ENCODE results near the gene FSTL4.
"Not testable (repeated sequence)": the region's sequence is repeated elsewhere in the genome, so short reads cannot be mapped to it uniquely, and the experiment has no call there.

FSTL4 gene

DNA sequence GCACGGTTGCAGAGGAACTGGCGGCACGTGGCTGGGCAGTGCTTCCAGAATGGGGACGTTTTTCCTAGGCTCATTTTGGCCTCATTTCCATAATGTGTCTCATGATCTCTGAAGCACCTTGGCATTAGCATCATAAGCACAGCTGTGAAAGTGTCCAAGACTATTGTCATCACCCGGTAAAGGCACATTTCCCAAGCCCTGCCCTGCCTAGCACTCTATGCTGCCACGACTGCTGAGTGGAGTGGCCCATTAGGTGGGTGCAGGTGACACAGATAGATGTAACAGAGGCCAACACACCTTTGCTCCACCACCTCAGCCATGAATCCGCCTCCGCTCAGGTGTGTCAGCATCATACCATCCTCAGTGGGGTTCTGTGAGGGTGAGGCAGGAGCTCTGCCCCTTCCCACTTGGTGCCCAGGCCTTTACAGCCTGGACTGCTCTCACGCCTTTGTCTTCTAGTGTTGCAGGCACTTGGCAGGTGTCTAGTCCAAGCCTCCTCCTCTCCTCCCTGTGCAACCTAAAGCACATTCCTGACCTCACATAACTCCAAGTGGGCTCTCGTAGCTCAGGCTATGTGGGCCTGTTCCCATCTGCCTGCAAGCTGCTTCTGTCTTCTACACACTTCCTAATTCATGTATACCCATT is 213.0 kb downstream of the FSTL4 start:
- no peak for DNase-seq

DNA sequence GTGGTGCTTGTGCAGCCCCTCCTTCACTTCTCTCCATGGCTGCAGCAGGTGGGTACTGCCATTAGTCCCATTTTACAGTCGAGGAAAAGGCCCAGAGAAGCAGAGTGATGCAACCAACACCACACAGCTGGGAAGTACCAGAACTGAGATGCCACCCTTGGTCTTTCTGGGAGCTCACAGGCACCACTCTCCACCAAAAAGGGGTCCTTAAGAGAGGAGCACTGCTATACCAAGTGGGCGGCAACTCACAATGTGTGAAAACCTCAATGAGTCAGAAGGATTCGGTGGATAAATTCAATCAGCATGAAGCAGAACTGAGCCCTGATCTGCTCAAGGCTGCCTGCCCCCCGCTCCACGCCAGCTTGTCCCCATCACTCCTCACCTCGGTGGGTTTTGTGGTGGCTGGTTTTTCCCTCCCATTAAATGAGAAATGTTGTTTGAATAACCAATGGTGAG is 213.7 kb downstream of the FSTL4 start:
- DNase-seq: no peak

GRCh38 chr5:133397990-133398645 is 214.2 kb downstream of the FSTL4 start:
- DNase-seq: no peak

DNA sequence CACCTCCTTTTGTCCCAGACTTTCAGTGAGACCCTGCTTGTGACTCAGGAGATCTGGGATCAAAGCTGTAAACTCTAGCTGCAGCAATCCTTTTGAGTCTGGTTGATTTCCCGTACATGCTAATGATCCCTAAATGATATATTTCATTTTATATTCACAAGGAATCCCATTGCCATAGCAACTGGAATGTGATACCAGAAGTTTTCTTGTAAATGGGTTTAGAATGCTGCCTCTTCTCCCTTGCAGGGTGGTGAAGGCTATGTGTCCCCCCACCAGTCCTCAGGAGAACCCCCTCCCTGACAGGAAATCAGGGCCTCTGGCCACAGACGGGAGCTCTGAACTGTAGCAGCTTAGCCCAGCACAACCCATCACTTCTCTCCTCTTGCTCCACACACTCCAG is 215.0 kb downstream of the FSTL4 start:
- no peak for DNase-seq

DNA sequence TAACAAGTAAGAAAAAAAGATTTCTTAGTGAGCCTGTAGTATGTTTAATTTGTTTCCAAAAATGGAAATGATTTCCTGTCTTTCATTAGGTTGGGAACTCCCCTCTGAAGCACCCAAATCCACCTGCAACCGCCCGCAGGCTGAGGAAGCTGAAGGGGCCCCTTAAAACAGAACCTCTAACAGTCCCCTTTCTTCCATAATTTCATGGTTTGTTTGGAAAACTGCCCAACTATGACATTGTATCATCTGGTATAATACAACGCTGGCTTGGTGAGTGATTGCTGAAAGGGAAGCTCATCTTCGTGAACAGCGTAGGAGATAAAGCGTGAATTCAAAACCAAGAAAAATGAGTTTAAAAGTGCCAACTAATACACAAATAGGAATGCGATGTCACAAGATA is 215.5 kb downstream of the FSTL4 start:
- DNase-seq: no peak

DNA sequence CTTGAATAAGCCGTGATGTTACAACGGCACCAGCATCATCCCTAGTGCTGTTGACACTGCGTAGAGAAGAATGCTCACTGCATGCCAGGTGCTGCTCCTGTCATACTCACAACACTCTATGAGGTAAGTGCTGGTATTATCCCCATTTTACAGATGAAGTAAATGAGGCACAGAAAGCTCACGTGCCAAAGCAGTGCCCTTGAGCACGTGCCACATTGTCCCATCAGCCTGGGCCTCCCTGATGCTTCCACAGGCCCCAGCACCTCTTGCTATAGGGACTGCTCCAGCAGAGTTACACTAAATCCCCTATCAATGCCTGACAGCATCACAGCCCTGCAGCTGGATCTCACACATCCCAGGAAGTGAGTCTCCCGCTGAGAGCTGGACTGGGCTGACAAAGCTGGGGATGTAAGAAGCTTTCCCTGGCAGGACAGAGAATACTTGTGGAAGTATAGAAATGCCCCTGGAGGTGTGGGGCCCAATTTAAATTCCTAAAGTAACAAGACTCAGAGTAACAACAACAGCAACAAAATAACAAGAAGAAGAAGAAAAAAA is 216.1 kb downstream of the FSTL4 start:
- no peak for DNase-seq

GRCh38 chr5:133395207-133395606 is 217.1 kb downstream of the FSTL4 start:
- not testable (repeated sequence) for DNase-seq

DNA sequence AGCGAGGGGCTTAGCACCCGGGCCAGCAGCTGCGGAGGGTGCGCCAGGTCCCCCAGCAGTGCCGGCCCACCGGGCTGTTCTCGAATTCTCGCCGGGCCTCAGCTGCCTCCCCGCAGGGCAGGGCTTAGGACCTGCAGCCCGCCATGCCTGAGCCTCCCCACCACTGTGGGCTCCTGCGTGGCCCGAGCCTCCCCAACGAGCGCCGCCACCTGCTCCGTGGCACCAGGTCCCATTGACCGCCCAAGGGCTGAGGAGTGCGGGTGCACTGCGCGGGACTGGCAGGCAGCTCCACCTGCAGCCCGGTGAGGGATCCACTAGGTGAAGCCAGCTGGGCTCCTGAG is 217.9 kb downstream of the FSTL4 start:
- not testable (repeated sequence) for DNase-seq

DNA sequence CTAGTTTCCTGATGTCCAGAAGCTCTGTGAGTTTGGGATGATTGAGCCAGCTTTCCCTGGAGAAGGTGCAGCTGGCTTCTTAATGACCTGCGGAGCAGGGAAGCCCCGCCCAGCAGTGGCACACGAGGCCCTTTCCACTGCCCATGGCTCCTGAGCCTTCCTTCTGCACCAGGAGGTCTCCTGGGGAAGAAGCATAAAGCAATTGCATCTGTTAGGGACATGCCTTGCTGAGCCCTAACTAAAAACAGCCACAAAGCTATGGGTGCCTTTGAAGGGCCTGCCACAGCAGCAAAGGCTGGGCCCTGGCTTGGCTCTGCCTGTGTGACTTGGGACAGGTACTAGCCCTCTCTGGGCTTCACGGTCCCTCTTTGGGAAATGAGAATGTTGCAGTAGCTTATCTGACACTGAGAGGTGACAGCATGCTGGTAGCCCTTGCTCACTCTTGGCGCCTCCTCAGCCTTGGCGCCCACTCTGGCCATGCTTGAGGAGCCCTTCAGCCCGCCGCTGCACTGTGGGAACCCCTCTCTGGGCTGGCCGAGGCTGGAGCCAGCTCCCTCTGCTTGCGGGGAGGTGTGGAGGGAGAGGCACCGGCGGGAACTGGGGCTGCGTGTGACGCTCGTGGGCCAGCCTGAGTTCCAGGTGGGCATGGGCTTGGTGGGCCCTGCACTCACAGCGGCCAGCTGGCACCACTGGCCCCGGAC is 218.4 kb downstream of the FSTL4 start:
- DNase-seq: no peak

DNA sequence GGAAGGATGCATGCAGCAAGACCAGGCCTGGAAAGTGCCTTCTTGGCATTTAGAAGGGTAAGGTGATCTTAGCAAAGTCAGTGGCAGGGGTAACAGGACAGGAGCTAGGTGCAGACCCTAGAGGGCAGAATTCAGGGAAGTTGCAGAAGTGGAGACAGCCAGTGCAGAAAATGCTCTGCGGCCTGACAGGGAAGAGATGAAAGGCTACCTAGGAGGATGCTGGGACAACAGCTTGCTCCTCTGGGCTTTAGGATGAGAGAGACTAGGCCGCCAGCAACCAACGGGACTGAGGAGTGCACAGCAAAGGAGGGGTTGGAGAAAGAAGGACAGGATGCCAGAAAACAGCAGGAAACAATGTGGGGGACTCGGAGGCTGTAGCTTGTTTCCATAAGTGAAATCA is 219.9 kb downstream of the FSTL4 start:
- no peak for DNase-seq

GRCh38 chr5:133391354-133392136 is 220.8 kb downstream of the FSTL4 start:
- no peak for DNase-seq

DNA sequence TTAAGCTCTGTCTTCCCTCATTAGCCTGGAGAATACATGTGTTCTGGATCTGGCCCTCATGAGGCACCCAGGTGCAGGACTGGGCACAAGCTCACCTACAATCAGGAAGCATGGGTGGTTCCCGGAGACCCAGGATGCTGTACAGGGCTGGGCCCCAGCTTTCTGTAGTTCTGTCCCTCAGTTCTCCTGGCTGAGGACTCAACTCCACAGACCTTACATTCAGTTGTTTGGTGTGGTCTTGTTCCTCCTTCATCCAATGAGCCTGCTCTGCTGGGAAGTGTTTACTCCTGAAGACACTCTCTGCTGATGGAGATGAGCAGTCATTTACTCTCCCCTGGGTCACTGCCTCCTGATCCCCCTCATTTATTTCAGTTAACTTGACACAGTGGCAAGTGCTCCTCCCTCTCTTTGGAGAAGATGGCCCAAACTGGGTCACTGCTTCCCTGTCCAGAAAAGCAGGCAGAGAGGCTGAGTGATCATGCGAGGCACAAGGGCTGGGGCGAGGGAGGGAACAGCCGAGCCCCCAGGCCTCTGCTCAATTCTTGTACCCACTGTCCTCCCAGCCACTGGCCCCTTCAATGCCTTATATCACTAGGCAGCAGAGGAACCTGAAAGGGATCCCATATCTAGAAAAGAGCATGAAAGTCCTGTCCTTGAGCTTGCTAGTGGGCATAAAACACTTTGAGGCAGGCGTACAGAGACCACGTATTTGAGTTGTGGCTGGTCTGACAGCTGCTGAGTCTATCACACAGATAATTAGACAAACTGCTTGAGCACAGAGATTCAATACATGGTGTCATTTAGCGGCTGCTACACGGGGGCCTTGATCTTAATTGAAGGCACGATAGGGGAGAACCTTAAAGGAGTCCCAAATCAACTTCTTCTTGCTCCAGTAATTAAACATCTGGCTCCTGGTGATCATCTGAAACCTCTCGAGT is 221.7 kb downstream of the FSTL4 start:
- DNase-seq: no peak

DNA sequence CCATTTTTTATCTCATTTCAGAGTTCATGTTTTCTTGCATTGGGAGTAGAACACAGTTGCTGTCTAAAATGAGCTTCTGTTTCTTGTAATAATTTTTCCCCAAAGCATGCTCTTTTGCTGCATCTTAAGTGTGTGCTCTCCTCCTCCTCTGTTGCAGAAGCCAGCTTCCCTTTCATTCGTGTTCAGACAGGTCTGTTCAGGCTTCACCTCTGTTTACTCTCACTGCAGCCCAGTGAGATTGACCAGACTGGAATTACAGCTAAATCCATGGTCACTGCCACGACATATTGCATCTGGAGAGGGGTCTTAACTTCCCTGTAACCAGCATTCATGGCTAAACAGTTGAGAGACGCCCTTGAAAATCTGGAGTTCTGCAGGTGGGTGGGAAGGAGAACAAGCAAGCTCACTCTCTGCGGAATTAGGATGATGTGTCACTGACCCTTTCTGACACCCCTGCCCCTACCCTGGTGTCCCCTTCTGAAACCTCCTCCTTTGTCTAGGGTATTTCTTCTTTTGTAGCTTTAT is 223.2 kb downstream of the FSTL4 start:
- no peak for DNase-seq

GRCh38 chr5:133387621-133388020 is 224.7 kb downstream of the FSTL4 start:
- no peak for DNase-seq

DNA sequence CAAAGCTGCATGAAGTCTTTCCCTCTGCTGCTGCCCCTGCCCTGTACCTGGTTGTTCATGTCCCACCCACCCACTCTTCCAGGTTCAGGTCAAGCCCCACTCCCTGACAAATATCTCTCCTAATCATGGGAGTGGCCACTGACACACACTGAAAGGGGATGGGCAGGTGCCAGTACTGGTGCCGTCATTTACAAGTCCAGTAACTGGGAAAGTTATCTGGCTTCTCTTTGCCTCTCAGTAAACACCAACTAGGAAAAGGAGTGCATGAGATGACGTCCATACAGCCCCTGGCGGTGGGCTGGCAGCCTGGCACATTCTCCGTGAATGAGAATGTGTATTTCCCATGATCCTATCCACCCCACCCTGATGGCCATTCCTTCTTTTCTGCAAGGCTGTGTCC is 225.2 kb downstream of the FSTL4 start:
- DNase-seq: no peak

GRCh38 chr5:133386662-133387061 is 225.7 kb downstream of the FSTL4 start:
- no peak for DNase-seq

- no peak for DNase-seq
Observed at GRCh38 chr5:133385346-133385745, 227.0 kb downstream of the FSTL4 start.

DNA sequence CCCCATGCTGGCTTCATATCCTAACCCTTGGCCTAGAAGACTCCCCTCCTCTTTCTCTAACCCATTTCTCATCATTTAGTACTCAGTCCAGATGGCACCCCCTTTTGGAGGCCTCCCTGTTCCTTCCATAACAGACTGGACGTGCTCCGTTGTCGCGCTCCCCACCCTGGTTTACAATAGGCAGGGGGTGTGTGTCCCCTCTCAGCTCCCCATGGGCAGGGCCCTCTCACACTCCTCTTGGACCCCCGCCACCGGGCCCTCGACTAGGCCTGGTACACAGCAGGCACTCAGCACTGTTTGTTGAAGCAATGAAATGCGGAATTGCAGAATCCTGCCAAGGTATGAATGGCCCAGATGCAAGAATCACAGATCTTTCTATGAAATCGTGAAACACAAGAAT is 227.4 kb downstream of the FSTL4 start:
- DNase-seq: no peak

GRCh38 chr5:133384120-133384855 is 228.1 kb downstream of the FSTL4 start:
- no peak for DNase-seq

DNA sequence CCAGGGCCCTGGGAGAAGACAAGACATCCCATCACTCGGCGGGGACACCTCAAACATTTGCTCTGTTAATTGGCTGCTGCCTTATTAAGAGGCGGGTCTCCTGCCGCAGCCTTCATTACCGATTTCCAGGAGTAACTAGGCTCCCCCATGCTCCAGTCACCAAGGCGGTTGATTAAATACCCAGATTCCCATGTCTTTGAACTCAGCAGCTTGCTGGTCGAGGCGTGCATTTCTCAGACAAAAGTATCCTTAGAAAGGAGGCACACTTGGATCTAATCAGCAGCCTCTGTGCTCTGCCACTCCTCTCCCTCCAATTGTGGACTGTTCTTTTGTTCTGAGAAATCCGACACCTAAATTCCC is 228.8 kb downstream of the FSTL4 start:
- DNase-seq: no peak

Measured in NCI-H345 (cell line).